ENCODE measurements around the gene INSRR. TPM values are rescaled to one million over a fixed set of nuclear protein-coding genes. Genes with fewer than 3 reads are reported as not detected.

INSRR gene
- total RNA-seq, 1 experiment from 2014 or later, result not detected

GRCh38 chr1:156880473-156880872 lies 21.6 kb upstream of the INSRR start:
- ChIA-PET CTCF (interaction anchor here (0.8 kb wide), 1 partner anchor 10 kb away, joined by 3 read pairs; no protein-coding TSS in a partner anchor), POLR2A (no interaction called here)
- Histone ChIP-seq H3K4me1 (ENCODE audit: control insufficient read depth, insufficient read depth, low read length) (no peaks in the 10 kb centered on the region; the same call in 1 of the 2 replicates), H3K27me3 (ENCODE audit: control insufficient read depth, insufficient read depth, low read length) (no peaks in the 10 kb centered on the region), H3K9me3 (ENCODE audit: control insufficient read depth, insufficient read depth, low read depth, low read length) (no peaks in the 10 kb centered on the region), H3K27ac (ENCODE audit: low read length) (no peak overlapping the region), H3K4me3 (ENCODE audit: low read depth in 2 of 2, low read length in 2 of 2) (no peak overlapping the region), H3K36me3 (ENCODE audit: control insufficient read depth, insufficient read depth, low read length) (no peaks in the 10 kb centered on the region)
- ATAC-seq, result no peak
- intact Hi-C loops (cut with micrococcal nuclease; ENCODE audit: unreplicated experiment) (no loop called here), in situ Hi-C loops (cut with HindIII; ENCODE audit: low pct_unique_long_range_greater_than_20kb, low sequenced_read_pairs) (no loop called here)
- no peak for DNase-seq (ENCODE audit: low read depth, low spot score)
- no peak for TF ChIP-seq CTCF (IDR thresholded peaks at IDR 0.05)
- TF ChIP-seq POLR2AphosphoS5 (IDR thresholded peaks at IDR 0.05; ENCODE audit: low read depth, low read length), result no peak
- no peak for TF ChIP-seq TCF7L2 (IDR thresholded peaks at IDR 0.05; ENCODE audit: low read depth, low read length)
- no peak for TF ChIP-seq SIN3A (IDR thresholded peaks at IDR 0.05; ENCODE audit: borderline replicate concordance, insufficient read depth, low read depth, low read length)
- no peak for TF ChIP-seq REST (IDR thresholded peaks at IDR 0.05; ENCODE audit: insufficient read depth in 1 of 2, low read depth in 2 of 2, low read length in 1 of 2)
- BruUV-seq (replicated peaks), result no TSS peak

GRCh38 chr1:156879876-156880275 lies 21.0 kb upstream of the INSRR start:
- intact Hi-C loops (cut with micrococcal nuclease; ENCODE audit: unreplicated experiment), result no loop called here
- H3K4me3 ChIP-seq (ENCODE audit: low read depth in 2 of 2, low read length in 2 of 2), result no peak overlapping the region
- no peaks in the 10 kb centered on the region for H3K27me3 ChIP-seq (ENCODE audit: control insufficient read depth, insufficient read depth, low read length)
- DNase-seq (ENCODE audit: low read depth, low spot score) (no peak), ATAC-seq (no peak)
- in situ Hi-C loops (cut with HindIII; ENCODE audit: low pct_unique_long_range_greater_than_20kb, low sequenced_read_pairs), result no loop called here
- TF ChIP-seq TCF7L2 (IDR thresholded peaks at IDR 0.05; ENCODE audit: low read depth, low read length) (no peak), CTCF (IDR thresholded peaks at IDR 0.05) (no peak), POLR2AphosphoS5 (IDR thresholded peaks at IDR 0.05; ENCODE audit: low read depth, low read length) (no peak), REST (IDR thresholded peaks at IDR 0.05; ENCODE audit: insufficient read depth in 1 of 2, low read depth in 2 of 2, low read length in 1 of 2) (no peak), SIN3A (IDR thresholded peaks at IDR 0.05; ENCODE audit: borderline replicate concordance, insufficient read depth, low read depth, low read length) (no peak)
- H3K9me3 ChIP-seq (ENCODE audit: control insufficient read depth, insufficient read depth, low read depth, low read length), result no peaks in the 10 kb centered on the region
- no TSS peak for BruUV-seq (replicated peaks)
- POLR2A ChIA-PET, result no interaction called here
- H3K4me1 ChIP-seq (ENCODE audit: control insufficient read depth, insufficient read depth, low read length), result no peaks in the 10 kb centered on the region; the same call in 1 of the 2 replicates
- no peak overlapping the region for H3K27ac ChIP-seq (ENCODE audit: low read length)
- CTCF ChIA-PET, result interaction anchor here (0.9 kb wide), 1 partner anchor 21 kb away, joined by 3 read pairs; the partner anchor contains the start of gene INSRR
- no peaks in the 10 kb centered on the region for H3K36me3 ChIP-seq (ENCODE audit: control insufficient read depth, insufficient read depth, low read length)
